Stimulated activated naive B cell treated with anti-CD40 and anti-IgM and Interleukin-4, amounts not matched to agents 10 μg/mL and 1 μg/mL and 100 μg/mL, for 72 hours (primary cell): ENCODE measurements around the gene ATXN10.

Experiments
- ATAC-seq, 2 donors: fragments of 150-1000 bp; cut with Tn5 transposase; replicated peaks; 2 replicates each; pipeline ENCODE4 v1.10.0; 2021; ENCODE audit warnings: moderate library complexity in 1 of 2
- DNase-seq: peaks from one replicate; pipeline ENCODE4 v3.0.0; 2021
- H3K27ac Mint-ChIP-seq: one replicate; pipeline ENCODE4 v1.8.0; 2022; ENCODE audit warnings: mild to moderate bottlenecking, mixed read lengths
- H3K27me3 Mint-ChIP-seq, 2 donors: one replicate each; pipeline ENCODE4 v1.8.0; 2022; ENCODE audit warnings: mixed read lengths in 2 of 2
- H3K36me3 Mint-ChIP-seq, 2 donors: one replicate each; pipeline ENCODE4 v1.8.0; 2022; ENCODE audit warnings: mixed read lengths in 2 of 2, mild to moderate bottlenecking in 1 of 2
- H3K4me1 Mint-ChIP-seq, 2 donors: one replicate each; pipeline ENCODE4 v1.8.0; 2022; ENCODE audit warnings: mixed read lengths in 2 of 2, mild to moderate bottlenecking in 1 of 2
- H3K4me3 Mint-ChIP-seq, 2 donors: one replicate each; pipeline ENCODE4 v1.8.0; 2022; ENCODE audit warnings: mild to moderate bottlenecking in 2 of 2, mixed read lengths in 2 of 2, moderate library complexity in 1 of 2
- H3K9me3 Mint-ChIP-seq, 2 donors: one replicate each; pipeline ENCODE4 v1.8.0; 2022; ENCODE audit warnings: mixed read lengths in 2 of 2, mild to moderate bottlenecking in 1 of 2

The ATXN10 gene

GRCh38 chr22:45838305-45838887 is 166.8 kb downstream of the ATXN10 start:
- Mint-ChIP-seq H3K9me3 (no peaks in the 10 kb centered on the region), H3K4me3 (no peak overlapping the region), H3K4me1 (peaks cover 10 to 11% of the 10 kb centered on the region in 2 donors), H3K27me3 (no peaks in the 10 kb centered on the region), H3K27ac (no peak overlapping the region), H3K36me3 (peaks cover 14 to 44% of the 10 kb centered on the region in 2 donors)
- ATAC-seq (no peak), DNase-seq (no peak)

GRCh38 chr22:45840483-45840882 is 168.8 kb downstream of the ATXN10 start:
- peaks cover 9 to 10% of the 10 kb centered on the region in 2 donors for H3K4me1 Mint-ChIP-seq
- no peaks in the 10 kb centered on the region for H3K27me3 Mint-ChIP-seq
- ATAC-seq (no peak), DNase-seq (no peak)
- no peaks in the 10 kb centered on the region for H3K9me3 Mint-ChIP-seq
- no peak overlapping the region for H3K27ac Mint-ChIP-seq
- H3K4me3 Mint-ChIP-seq, result no peak overlapping the region
- H3K36me3 Mint-ChIP-seq, result peaks cover 33 to 56% of the 10 kb centered on the region in 2 donors

DNA sequence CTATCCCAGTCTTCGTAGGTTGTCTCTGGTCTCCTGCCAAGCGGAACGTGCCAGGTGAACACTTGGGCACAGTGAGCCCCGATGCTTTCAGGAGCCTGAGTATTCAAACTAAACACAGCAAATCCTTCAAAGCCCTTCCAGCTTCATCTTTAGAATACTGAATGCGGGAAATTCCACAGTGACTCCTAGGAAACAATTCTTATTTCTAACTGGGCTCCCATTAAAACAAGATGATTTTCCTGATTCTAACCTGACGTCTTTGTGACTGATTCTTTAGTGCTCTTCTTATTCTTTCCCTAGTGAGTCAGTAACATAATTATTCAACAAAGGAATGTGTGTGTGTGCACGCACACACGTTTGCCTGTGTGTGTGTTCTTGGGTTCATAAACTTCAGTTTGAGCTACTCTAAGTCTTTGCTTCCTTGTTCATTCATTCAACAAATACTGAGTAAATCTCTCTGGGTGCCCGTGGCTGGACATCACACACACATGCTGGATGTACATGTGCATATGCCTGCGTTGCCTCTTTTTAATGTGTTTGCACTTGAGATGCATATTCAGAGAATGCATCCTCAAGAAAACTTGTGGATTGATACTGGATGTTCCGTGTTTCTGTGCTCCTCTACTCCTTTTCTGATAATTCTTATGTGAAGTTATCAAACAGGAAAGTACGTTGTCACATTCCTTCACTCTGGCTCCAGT is 170.8 kb downstream of the ATXN10 start:
- no peak for DNase-seq
- no peak overlapping the region for H3K4me3 Mint-ChIP-seq
- no peaks in the 10 kb centered on the region for H3K27me3 Mint-ChIP-seq
- no peak overlapping the region for H3K27ac Mint-ChIP-seq
- H3K4me1 Mint-ChIP-seq, result peaks cover 9 to 10% of the 10 kb centered on the region in 2 donors
- H3K36me3 Mint-ChIP-seq, result peaks cover 35 to 64% of the 10 kb centered on the region in 2 donors
- no peaks in the 10 kb centered on the region for H3K9me3 Mint-ChIP-seq
- no peak for ATAC-seq

DNA sequence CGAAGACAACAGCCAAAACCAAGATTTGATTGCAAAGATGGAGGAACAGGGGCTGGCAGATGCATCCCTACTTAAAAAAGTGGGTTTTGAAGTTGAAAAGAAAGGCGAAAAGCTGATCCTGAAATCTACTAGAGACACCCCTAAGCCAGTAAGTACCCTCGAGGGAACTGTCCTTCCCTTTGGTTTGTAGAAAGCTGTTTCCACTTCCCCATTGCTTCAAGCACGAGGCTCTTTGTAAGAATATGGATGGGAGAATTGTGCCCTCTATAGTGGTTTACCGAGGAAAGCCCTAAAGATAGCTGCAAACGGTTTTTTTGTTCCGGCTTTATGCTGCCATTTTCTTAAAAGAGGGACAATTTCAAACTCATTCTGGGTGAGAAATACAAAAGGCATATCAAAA is 171.4 kb downstream of the ATXN10 start:
- DNase-seq (no peak), ATAC-seq (peak; percentile 31 to 41)
- peaks cover 39 to 69% of the 10 kb centered on the region in 2 donors for H3K36me3 Mint-ChIP-seq
- no peaks in the 10 kb centered on the region for H3K9me3 Mint-ChIP-seq
- H3K4me3 Mint-ChIP-seq, result no peak overlapping the region
- no peaks in the 10 kb centered on the region for H3K27me3 Mint-ChIP-seq
- no peak overlapping the region for H3K27ac Mint-ChIP-seq
- peaks cover 9 to 10% of the 10 kb centered on the region in 2 donors for H3K4me1 Mint-ChIP-seq

GRCh38 chr22:45843986-45844385 is 172.4 kb downstream of the ATXN10 start:
- Mint-ChIP-seq H3K4me3 (no peak overlapping the region), H3K9me3 (peaks cover 1 to 3% of the 10 kb centered on the region in 2 donors), H3K27ac (no peak overlapping the region), H3K4me1 (peaks cover 7 to 10% of the 10 kb centered on the region in 2 donors), H3K27me3 (no peaks in the 10 kb centered on the region), H3K36me3 (peaks cover 47 to 73% of the 10 kb centered on the region in 2 donors)
- ATAC-seq (no peak), DNase-seq (no peak)

DNA sequence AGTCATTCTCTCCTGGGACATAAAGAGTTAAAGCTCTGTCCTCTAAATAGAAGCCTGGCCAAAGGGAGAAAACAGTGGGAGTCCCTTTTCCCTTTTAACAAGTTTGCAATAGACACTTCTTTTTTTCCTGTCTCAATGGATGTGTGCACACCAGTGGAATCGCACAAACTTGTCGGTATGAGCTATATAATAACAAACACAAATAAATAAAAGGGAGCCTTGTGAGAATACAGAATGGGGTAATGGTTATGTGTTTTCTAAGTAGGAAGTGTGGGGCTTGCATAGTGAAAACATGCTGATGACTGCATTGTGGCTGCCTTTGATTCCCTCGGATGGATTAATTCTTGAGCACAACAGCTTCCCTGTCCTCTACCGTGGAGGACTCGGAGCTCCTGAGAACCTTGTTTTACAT is 173.4 kb downstream of the ATXN10 start:
- Mint-ChIP-seq H3K4me1 (peaks cover 7 to 10% of the 10 kb centered on the region in 2 donors), H3K36me3 (peaks cover 56 to 80% of the 10 kb centered on the region in 2 donors)
- ATAC-seq, result no peak

GRCh38 chr22:45846952-45847351 is 175.3 kb downstream of the ATXN10 start:
- ATAC-seq (no peak), DNase-seq (no peak)
- Mint-ChIP-seq H3K9me3 (peaks cover 19 to 29% of the 10 kb centered on the region in 2 donors), H3K27ac (no peak overlapping the region), H3K36me3 (peaks cover 71 to 82% of the 10 kb centered on the region in 2 donors), H3K4me3 (no peak overlapping the region), H3K27me3 (no peaks in the 10 kb centered on the region), H3K4me1 (peaks cover 5 to 10% of the 10 kb centered on the region in 2 donors)

More for the DNA sequence above, 173.4 kb downstream of the ATXN10 start:
- Mint-ChIP-seq H3K4me3 (no peak overlapping the region), H3K9me3 (peaks cover 7 to 11% of the 10 kb centered on the region in 2 donors), H3K27ac (no peak overlapping the region), H3K27me3 (no peaks in the 10 kb centered on the region)
- no peak for DNase-seq

- H3K36me3 Mint-ChIP-seq, result peaks cover 70 to 79% of the 10 kb centered on the region in 2 donors
- ATAC-seq (no peak), DNase-seq (no peak)
- no peak overlapping the region for H3K27ac Mint-ChIP-seq
- peaks cover 26 to 36% of the 10 kb centered on the region in 2 donors for H3K9me3 Mint-ChIP-seq
- H3K27me3 Mint-ChIP-seq, result no peaks in the 10 kb centered on the region
- H3K4me3 Mint-ChIP-seq, result no peak overlapping the region
- no peaks in the 10 kb centered on the region for H3K4me1 Mint-ChIP-seq
Measured at GRCh38 chr22:45848904-45849303, 177.3 kb downstream of the ATXN10 start.

GRCh38 chr22:45852826-45853225 is 181.2 kb downstream of the ATXN10 start:
- Mint-ChIP-seq H3K4me1 (no peaks in the 10 kb centered on the region), H3K27ac (no peak overlapping the region), H3K27me3 (no peaks in the 10 kb centered on the region), H3K36me3 (peaks cover 67 to 75% of the 10 kb centered on the region in 2 donors), H3K4me3 (no peak overlapping the region), H3K9me3 (peaks cover 26 to 36% of the 10 kb centered on the region in 2 donors)
- ATAC-seq (no peak), DNase-seq (no peak)

DNA sequence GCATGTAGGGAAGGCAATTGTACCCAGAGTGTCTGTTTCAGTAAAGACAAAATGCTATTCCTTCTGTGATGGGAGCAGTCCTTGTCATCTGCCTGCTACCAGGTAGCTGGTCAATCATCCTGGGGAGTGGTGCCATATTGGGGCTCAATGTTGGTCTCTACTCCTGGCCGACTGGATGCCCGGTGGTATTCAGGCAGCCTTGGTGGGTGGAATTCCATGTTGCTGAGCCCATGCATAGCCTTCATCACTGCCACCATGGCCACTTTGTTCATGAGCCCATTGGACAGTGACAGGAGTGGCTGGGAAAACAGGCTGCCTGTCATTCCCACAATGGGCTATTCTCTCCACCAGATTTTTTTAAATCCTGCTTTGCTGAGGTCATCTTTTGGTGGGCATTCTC is 184.3 kb downstream of the ATXN10 start:
- H3K27ac Mint-ChIP-seq, result no peak overlapping the region
- H3K27me3 Mint-ChIP-seq, result no peaks in the 10 kb centered on the region
- DNase-seq (no peak), ATAC-seq (no peak)
- H3K36me3 Mint-ChIP-seq, result peaks cover 64 to 68% of the 10 kb centered on the region in 2 donors
- no peak overlapping the region for H3K4me3 Mint-ChIP-seq
- peaks cover 14 to 17% of the 10 kb centered on the region in 2 donors for H3K9me3 Mint-ChIP-seq
- no peaks in the 10 kb centered on the region for H3K4me1 Mint-ChIP-seq

- ATAC-seq (no peak), DNase-seq (no peak)
- Mint-ChIP-seq H3K9me3 (peaks cover under 1 to 6% of the 10 kb centered on the region in 2 donors), H3K4me1 (no peaks in the 10 kb centered on the region), H3K27me3 (peaks cover 0 to 1% of the 10 kb centered on the region in 2 donors), H3K36me3 (peaks cover 51 to 56% of the 10 kb centered on the region in 2 donors), H3K4me3 (no peak overlapping the region), H3K27ac (no peak overlapping the region)
Measured at GRCh38 chr22:45857519-45857918, 185.9 kb downstream of the ATXN10 start.

- Mint-ChIP-seq H3K27me3 (peaks cover 10 to 18% of the 10 kb centered on the region in 2 donors), H3K4me1 (peaks cover 6 to 10% of the 10 kb centered on the region in 2 donors), H3K36me3 (peaks cover 44 to 49% of the 10 kb centered on the region in 2 donors), H3K9me3 (no peaks in the 10 kb centered on the region), H3K4me3 (no peak overlapping the region), H3K27ac (no peak overlapping the region)
- DNase-seq (no peak), ATAC-seq (no peak)
Measured at GRCh38 chr22:45859231-45860161, 187.9 kb downstream of the ATXN10 start.

- peaks cover 40 to 49% of the 10 kb centered on the region in 2 donors for H3K36me3 Mint-ChIP-seq
- no peak overlapping the region for H3K27ac Mint-ChIP-seq
- ATAC-seq (no peak), DNase-seq (no peak)
- H3K4me3 Mint-ChIP-seq, result no peak overlapping the region
- peaks cover 8 to 13% of the 10 kb centered on the region in 2 donors for H3K4me1 Mint-ChIP-seq
- peaks cover 17 to 25% of the 10 kb centered on the region in 2 donors for H3K27me3 Mint-ChIP-seq
- H3K9me3 Mint-ChIP-seq, result no peaks in the 10 kb centered on the region
Measured at GRCh38 chr22:45860201-45860600, 188.6 kb downstream of the ATXN10 start.

GRCh38 chr22:45861259-45861658 is 189.6 kb downstream of the ATXN10 start:
- no peak overlapping the region for H3K4me3 Mint-ChIP-seq
- ATAC-seq (no peak), DNase-seq (no peak)
- peaks cover 8 to 13% of the 10 kb centered on the region in 2 donors for H3K4me1 Mint-ChIP-seq
- no peaks in the 10 kb centered on the region for H3K9me3 Mint-ChIP-seq
- peaks cover 25 to 34% of the 10 kb centered on the region in 2 donors for H3K27me3 Mint-ChIP-seq
- H3K36me3 Mint-ChIP-seq, result peaks cover 35 to 39% of the 10 kb centered on the region in 2 donors
- H3K27ac Mint-ChIP-seq, result no peak overlapping the region
